Brain pericyte (primary cell): ENCODE data around the gene GNB1L.

ENCODE experiments used
- DNase-seq: peaks from one replicate; pipeline ENCODE4 v3.0.0-alpha.2; 2012; ENCODE audit warnings: low read depth, low spot score

Gene GNB1L

DNA sequence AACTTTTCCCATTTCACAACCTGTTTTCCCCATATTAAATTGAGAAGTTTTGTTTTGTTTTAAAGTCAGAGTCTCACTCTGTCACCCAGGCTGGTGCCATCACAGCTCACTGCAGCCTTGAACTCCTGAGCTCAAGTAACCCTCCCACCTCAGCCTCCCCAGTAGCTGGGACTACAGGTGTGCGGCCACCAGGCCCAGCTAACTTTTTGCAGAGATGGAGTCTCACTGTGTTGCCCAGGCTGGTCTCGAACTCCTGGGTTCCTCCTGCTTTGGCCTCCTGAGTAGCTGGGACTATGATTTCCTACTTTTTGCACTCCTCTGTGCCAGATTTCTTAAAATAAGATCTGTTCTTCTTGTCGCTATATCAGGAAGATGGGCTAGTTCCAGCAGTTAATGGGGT, 44.9 kb downstream of the GNB1L start:
- no peak for DNase-seq

DNA sequence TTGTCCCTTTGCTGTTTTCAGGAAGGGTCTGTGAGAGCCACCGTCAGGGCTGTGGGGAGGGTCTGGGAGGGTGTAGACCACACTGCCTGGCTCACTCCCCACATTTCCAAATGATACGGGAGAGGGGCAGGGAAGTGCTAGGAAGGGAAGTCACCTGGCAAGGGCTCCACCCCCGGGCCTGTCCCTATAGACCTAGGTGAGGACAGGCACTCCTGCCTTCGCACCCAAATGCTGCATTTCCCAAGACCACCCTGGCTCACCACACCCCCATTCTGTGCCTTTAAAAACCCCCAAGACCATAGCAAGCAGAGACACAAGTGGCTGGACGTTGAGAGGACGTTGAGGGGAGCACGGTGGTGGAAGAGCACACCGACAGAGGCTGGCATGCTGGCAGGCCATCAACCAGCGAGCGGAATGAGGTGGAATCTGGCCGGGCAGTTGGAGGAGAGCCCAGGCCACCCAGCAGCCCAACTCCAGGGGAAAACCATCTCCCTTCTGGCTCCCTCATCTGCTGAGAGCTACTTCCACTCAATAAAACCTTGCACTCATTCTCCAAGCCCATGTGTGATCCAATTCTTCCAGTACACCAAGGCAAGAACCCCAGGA, 45.7 kb downstream of the GNB1L start:
- DNase-seq = no peak

GRCh38 chr22:19807914-19808872, 46.5 kb downstream of the GNB1L start:
- no peak for DNase-seq

- DNase-seq = no peak
Observed at GRCh38 chr22:19807161-19807913, 47.3 kb downstream of the GNB1L start.

DNA sequence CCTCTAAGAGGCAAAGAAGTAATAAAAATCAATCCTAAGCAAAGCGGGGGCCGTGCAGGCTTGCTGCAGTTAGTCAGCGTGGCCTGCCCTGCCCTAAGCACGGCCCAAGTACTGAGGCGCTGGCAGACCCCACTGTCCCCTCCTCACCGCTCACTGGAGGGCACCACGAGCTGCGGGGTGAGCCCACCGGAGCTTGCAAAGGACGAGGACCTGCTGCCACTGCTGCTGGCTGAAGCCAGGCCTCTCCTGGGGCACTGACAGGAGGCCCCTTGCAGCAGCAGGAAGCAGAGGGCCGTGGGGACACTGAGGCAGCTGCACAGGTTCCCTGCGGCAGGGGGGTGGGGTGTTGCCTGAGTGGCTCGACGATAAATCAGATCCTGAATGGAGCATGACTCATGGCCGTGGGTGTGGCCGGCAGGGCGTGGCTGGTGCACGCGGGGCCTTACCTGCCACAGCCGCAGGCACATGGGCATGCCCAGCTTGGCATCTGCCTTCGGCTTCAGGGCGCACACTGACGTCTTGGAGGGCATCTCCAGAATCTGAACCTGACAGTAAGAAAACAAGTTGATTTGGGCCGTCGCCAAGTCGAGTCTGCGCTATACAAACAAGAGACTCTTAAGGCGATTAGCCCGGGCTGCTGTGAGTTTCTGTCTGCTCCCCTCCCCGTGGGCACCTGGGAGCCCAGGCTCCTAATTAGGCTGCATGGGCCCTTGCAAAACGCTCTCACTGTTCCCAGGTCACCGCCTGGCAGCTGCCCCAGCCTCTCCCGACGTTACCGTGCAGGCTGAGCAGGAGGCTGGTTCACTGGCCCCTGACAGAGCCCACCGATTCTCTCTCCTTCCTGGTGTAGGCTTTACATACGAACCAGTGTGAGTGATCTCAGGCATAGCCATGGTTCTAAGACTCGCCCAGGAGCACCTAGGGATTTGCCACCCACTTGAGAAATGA, 48.2 kb downstream of the GNB1L start:
- DNase-seq = no peak

DNA sequence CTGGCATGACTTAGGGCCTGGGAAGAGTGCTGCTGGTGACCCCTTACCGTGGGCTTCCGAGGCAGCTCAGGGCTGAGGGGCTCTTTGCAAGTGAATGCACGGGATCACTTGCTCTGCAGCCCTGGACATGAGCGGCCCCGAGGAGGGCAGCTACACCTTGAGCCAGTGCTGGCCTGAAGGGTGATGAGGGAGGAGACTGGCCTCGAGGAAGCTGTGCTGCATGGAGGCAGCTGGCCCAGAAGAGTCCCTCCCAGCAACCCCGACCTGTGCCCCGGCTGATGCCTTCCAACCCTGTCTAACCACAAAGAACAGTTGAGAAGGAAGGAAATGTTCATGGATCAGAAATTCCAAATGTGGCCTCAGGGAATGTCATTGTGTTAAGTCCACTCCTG, 48.9 kb downstream of the GNB1L start:
- DNase-seq = no peak

- no peak for DNase-seq
Observed at GRCh38 chr22:19803736-19804267, 50.9 kb downstream of the GNB1L start.

DNA sequence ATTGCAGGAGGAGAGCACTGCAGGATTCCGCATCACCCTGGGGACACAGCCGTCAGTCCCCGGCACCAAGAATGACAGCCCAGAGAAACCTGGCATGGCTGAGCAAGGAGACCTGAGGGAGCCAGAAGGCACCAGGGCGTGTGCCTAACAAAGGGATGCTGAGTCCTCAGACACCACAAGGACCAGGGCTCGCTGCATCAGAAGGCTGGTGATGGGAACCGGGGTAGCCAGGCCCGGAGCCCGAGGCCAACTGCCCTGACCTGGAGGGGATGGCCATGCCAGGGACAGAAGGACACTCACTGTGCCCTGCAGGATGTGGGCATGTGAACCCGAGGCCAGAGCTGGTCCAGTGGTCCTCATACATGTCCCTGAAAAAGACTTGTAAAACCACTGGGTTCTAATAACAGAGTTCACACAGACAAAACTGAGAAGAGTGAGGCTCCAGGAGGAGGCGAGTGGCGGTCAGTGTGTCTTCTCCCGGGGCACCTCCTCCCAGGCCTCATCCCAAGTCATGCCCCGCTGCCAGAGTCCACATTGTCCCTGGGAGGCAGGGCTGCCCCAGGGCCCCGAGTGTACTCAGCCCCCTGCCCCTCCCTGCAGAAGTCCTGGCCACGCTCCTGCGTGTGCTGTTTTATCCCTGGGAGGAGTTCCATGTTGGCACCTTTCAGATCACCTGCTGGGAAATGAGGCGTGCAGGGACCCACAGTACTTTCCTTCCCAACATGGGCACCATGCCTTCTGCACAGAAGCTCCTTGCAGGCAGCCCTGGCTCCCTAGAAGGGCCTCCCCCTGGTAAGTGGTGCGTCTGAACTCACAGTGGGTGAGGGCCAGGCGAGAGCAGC, 51.6 kb downstream of the GNB1L start:
- no peak for DNase-seq

DNA sequence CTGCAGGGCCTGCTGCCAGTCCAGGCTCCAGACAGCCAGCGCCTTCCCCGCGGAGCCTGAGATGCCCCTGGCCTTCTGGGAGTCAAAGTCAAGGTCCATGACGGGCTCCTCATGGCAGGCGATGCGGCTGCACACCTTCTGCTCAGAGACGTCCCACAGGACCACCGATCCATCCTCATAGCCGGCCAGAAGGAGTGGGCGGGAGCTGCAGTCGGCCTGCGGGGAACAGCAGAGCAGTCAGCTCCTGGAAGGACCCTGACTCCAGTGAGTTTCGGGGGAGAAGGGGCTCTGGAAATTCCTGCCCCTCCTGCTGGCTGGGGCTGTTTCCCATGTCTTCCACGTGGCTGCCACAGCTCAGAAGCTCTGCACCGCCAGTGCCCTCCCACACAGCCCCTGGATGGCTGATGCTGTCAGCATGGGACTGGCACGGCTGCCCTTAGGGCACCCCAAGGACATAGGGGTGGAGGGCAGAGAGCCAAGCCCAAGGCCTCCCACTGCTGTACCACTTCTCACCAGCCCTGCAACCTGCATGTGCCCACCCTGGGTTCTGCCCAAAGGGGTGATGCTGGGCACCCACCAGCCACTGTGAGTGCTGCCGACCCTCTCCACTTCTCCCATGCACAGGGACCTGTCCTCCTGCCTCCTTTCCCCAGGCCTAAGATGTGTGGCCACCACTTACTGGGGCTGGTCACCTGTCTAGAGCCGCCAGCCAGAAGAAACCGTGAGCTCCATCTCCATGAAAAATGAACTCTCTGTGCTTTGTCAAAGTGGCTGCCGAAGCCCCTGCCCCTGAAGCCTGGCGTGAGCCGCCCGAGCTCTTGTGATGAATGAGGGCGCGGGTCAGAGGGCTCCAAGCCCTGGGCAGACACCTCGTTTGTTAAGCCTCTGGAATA, 52.4 kb downstream of the GNB1L start:
- DNase-seq = no peak

DNA sequence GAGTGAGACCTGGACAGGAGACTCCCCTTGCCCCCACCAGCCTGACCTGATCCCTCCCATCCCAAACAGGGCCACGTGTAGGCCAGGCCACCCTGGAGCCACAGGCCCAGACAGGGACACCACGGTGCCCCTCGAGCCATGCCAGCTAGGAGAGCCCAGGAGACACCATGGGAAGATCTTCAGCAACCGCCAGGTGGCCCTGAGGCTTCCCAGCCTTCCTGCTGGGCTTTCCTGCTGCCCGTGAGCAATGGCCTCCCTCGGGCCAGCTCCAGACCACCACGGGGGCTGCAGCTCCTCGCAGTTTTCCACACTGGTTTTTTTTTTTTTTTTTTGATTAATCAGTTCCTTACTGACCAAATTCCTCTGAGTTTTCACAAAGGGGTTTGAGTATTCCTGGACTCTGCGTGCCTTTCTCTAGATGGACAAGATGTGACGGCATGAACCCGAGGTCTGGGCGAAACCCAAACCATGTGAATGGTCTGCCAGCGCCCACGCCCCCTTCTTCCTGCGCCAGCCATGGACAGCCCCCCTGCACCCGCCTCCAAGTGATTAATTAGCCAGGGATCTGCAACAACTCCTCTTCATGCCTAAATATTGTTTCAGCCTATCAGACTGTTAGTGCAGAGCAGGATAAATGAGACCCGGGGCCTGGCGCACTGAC, 53.2 kb downstream of the GNB1L start:
- no peak for DNase-seq

DNA sequence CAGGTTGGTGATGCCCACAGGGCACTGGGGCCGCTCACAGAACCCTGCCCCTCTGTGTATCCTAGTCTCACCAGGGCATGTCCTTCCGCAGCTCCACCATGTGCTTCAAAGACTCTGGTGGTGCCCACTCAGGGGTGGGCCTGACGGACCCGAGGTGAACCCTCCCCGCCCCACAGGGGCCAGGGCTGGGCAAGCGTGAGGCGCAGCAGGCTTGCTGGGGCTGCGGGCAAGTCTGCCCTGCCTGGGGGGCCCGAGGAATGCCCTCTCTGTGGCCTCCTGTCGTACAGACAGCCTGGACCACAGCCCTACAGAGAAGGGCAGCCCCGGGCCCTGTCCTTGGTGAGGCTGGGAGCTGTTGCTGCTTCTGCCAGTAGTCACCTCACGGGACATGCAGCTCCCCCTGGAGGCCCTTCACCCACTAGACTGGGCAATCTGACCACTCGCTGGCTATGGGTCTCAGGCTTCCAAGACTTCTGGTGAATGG, 53.9 kb downstream of the GNB1L start:
- no peak for DNase-seq

- no peak for DNase-seq
Observed at GRCh38 chr22:19800306-19800705, 54.4 kb downstream of the GNB1L start.

DNA sequence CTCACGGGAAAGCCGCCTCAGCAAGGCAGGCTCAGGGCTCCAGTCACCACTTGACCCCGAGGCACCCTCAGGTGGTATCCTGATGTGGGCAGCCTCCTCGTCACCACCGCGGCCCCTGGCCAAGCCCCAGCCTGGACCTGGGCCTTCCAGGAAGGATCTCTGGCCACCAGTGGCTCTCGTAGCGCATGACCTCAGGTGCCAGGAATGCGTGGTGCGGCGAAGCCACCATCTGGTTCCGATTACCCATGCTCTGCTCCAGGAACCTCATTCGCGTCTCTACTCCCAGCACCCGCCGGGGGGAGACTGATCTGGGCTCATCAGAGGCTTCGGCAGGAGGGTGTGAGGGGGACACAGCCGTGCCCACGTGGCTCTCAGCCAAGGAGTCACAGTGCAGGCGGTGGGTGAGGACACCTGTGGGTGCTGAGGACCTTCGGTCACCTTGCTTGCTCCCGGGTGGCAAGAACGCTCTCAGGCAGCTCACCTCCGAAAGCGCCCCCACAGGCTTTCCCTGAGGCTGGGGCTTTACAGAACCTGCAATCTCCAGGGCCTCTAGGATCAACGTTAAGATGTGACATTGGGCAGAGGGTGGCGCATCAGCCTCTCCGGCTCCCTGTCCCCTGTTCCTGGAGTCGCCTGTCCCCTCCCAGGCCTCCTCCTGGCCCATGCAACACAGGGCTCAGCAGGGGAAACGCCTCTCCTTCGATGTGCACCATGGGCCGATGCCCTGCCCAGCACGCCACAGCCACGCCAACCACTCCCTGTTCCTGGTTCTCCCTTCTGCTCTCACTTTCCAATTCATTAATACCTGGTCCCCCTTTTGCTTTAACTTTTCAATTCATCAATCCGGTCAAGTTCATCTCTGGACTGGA, 55.1 kb downstream of the GNB1L start:
- peak; percentile 64 for DNase-seq

DNA sequence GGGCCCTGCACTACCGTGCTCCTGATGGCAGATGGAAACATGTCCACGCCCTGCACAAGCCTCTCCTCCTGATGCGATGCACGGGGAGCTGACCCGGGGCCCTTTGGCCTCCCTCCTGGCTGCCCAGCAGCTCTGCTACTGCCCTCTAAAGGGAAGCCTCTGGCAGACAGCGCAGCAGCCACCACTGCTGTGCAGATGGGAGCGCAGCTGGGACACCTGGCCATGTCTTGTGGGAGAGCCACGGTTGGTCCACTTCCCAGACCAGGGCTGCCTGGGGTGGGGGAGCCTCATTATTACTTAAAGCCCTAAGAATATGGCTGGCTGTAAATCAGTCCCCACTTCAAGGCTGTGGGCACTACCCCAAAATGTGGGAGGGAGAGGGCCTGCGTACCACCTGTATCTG, 55.8 kb downstream of the GNB1L start:
- DNase-seq = no peak

GRCh38 chr22:19798003-19798665, 56.5 kb downstream of the GNB1L start:
- DNase-seq = no peak

- no peak for DNase-seq
Observed at GRCh38 chr22:19797086-19798002, 57.3 kb downstream of the GNB1L start.
